GM21717 (cell line): ENCODE measurements around the gene MAST4.

Experiments
- ATAC-seq: cut with Tn5 transposase; IDR thresholded peaks from one replicate; pipeline ENCODE4 v1.9.1; 2021; ENCODE audit warnings: mild to moderate bottlenecking, moderate library complexity; ENCODE audit not compliant: unreplicated experiment

MAST4 gene

DNA sequence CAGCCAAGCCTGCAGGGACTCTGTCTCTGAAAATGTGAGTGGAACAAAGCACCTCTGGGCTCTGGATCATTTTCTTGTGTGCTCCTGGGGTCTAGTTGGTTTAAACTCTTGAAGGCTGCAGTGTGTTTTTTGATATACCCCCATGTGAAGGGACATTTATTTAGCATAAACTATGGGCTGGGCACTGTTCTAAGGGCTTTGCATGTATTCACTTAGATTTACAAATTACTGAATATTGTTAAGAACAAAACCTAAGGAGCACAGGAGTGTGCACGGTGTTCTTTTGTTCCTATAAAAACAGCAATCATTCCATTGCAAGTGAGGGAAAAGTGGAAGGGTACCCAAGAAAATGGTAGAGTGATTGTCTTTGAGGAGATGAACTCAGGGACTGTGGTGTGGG lies 620.4 kb downstream of the MAST4 start:
- ATAC-seq, result no peak
